ENCODE data around the gene KBTBD3.
A peak's percentile ranks its signal among the peaks of the same experiment; 100 is the strongest.
"Not testable (repeated sequence)": the region's sequence is repeated elsewhere in the genome, so short reads cannot be mapped to it uniquely, and the experiment has no call there.

Gene KBTBD3

GRCh38 chr11:106061249-106061784, 15.8 kb downstream of the KBTBD3 start:
- no peak for DNase-seq

- no peak for DNase-seq
Observed at GRCh38 chr11:106059617-106060016, 17.5 kb downstream of the KBTBD3 start.

- DNase-seq, result not testable (repeated sequence)
Observed at GRCh38 chr11:106058377-106058776, 18.8 kb downstream of the KBTBD3 start.

GRCh38 chr11:106051103-106051502, 26.0 kb downstream of the KBTBD3 start:
- DNase-seq, result no peak

- no peak for DNase-seq
Observed at GRCh38 chr11:106049727-106050476, 27.2 kb downstream of the KBTBD3 start.

- DNase-seq, result no peak
Observed at GRCh38 chr11:106047631-106048030, 29.5 kb downstream of the KBTBD3 start.

- DNase-seq, result no peak
Observed at GRCh38 chr11:106043540-106043939, 33.6 kb downstream of the KBTBD3 start.

- DNase-seq, result no peak
Observed at GRCh38 chr11:106032861-106033260, 44.3 kb downstream of the KBTBD3 start.

- no peak for DNase-seq
Observed at GRCh38 chr11:106031936-106032335, 45.2 kb downstream of the KBTBD3 start.

GRCh38 chr11:106031202-106031810, 45.8 kb downstream of the KBTBD3 start:
- no peak for DNase-seq

GRCh38 chr11:106030609-106031008, 46.5 kb downstream of the KBTBD3 start:
- DNase-seq, result no peak

- no peak for DNase-seq
Observed at GRCh38 chr11:106022795-106023275, 54.3 kb downstream of the KBTBD3 start.

- DNase-seq, result peak; percentile 79 to 96 (median 88)
Observed at GRCh38 chr11:106021967-106022794, 55.0 kb downstream of the KBTBD3 start, which contains the start of gene MSANTD4. MSANTD4 (minus strand) TSS chr11:106022240; CDS start chr11:106010917, 11,323 bp downstream.

- peak in 1 of 4 experiments; percentile 16 for DNase-seq
Observed at GRCh38 chr11:106021181-106021966, 55.8 kb downstream of the KBTBD3 start.

- no peak for DNase-seq
Observed at GRCh38 chr11:106017093-106017492, 60.1 kb downstream of the KBTBD3 start.

GRCh38 chr11:106015066-106015465, 62.1 kb downstream of the KBTBD3 start:
- DNase-seq, result no peak

- no peak for DNase-seq
Observed at GRCh38 chr11:106014620-106015019, 62.5 kb downstream of the KBTBD3 start.

- no peak for DNase-seq
Observed at GRCh38 chr11:106014035-106014434, 63.1 kb downstream of the KBTBD3 start.

GRCh38 chr11:106012744-106013143, 64.4 kb downstream of the KBTBD3 start:
- no peak for DNase-seq

GRCh38 chr11:106011481-106011880, 65.7 kb downstream of the KBTBD3 start:
- no peak for DNase-seq

- not testable (repeated sequence) for DNase-seq
Observed at GRCh38 chr11:106003094-106003493, 74.1 kb downstream of the KBTBD3 start.

All from activated CD4-positive, CD25-positive, alpha-beta regulatory T cell (primary cell).